ENCODE measurements around the gene ADAP1. TPM values are rescaled to one million over a fixed set of nuclear protein-coding genes. Genes with fewer than 3 reads are reported as not detected.

Gene ADAP1
- total RNA-seq, 1 experiment from 2014 or later: 34.0 TPM

DNA sequence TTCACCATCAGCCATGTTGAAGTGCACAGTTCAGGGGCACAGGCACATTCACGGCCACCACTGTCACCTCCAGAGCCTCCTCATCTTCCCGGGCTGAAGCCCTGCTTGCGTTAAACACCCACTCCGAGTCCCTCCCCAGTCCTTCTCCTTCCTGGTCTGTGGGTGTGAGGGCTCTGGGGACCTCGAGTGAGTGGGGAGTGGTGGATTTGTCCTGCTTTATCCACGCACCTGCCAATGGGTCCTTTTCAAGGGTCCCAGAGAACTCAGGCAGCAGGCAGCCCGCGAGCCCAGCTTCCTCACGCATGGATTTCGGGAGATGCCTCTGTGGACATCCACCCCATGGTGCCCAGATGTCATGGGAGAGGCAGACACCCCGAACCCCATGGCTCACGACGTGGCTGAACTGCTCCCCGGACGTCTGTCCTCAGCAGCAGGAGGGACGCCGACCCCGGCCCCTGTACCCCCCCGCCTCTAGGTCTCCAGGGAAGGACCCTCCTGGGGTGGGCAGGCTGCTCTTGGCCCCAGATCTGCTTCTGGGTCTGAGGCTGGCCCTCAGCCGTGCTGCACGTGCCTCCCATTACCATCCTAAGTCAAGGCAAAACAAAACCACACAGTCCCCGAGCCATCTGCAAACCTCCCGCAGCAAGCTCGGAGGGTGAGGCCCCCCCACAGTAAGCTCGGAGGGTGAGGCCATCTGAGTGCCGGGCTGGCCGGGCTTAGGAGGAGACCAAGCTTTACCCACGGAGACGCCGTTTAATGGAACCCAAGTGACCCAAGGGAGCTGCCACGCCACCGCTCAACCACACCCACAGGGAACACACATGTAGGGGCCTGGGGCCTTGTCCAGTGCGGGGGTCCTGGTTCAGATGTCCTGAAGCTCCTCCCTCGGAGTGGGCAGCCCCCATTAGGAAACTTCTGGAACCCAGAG is 37.5 kb upstream of the ADAP1 start:
- Histone ChIP-seq H4K20me1 (ENCODE audit: insufficient read depth) (no peaks in the 10 kb centered on the region), H3K4me1 (ENCODE audit: control insufficient read depth in 1 of 2, insufficient read depth in 2 of 2, low read length in 2 of 2) (peaks cover 2 to 24% of the 10 kb centered on the region in 2 experiments; a peak in 2 of 4 replicates), H3K79me2 (ENCODE audit: insufficient read depth, low read length) (no peaks in the 10 kb centered on the region), H3K36me3 (ENCODE audit: control insufficient read depth in 1 of 2, insufficient read depth in 2 of 2, low read length in 2 of 2) (no peaks in the 10 kb centered on the region), H3K4me3 (replicated peaks in 1 of 2; ENCODE audit: low read depth in 1 of 2, low read length in 2 of 2) (no peak overlapping the region), H3K4me2 (ENCODE audit: low read length) (no peak overlapping the region), H3K9me3 (ENCODE audit: control insufficient read depth in 1 of 2, insufficient read depth in 1 of 2, low read depth in 1 of 2, low read length in 2 of 2) (no peaks in the 10 kb centered on the region), H3K27me3 (ENCODE audit: insufficient read depth, low read length) (no peaks in the 10 kb centered on the region), H3K27ac (ENCODE audit: low read depth, low read length) (no peak overlapping the region), H3K9ac (ENCODE audit: low read length) (no peak overlapping the region), H3K9me2 (ENCODE audit: insufficient read depth) (no peaks in the 10 kb centered on the region), H2AFZ (ENCODE audit: low read depth, low read length, poor library complexity, severe bottlenecking) (no peak overlapping the region)
- no TSS peak for BruUV-seq (replicated peaks)
- DNase-seq (ENCODE audit: low read depth, low spot score) (no peak), ATAC-seq (no peak)
- CTCF ChIA-PET: interaction anchor here (1.4 to 5.0 kb wide), 9 partner anchors 14 to 192 kb away, joined by 4 to 69 read pairs (median 6); partner anchors contain the start of gene COX19
- TF ChIP-seq, protein P1, sequence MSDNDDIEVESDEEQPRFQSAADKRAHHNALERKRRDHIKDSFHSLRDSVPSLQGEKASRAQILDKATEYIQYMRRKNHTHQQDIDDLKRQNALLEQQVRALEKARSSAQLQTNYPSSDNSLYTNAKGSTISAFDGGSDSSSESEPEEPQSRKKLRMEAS (IDR thresholded peaks at IDR 0.05): no peak
- intact Hi-C loops (cut with micrococcal nuclease): loop anchor here (5.0 kb wide), 1 partner anchor 145 kb away; a partner anchor contains a TSS
- RAD21 ChIA-PET (ENCODE audit: low non-redundant PET in 1 of 2, low total read pairs in 2 of 2, uncharacterized antibody in 2 of 2, unreplicated experiment in 2 of 2): interaction anchor here (1.3 to 1.6 kb wide), 2 partner anchors 74 kb away, joined by 11 read pairs; no protein-coding TSS in a partner anchor
- POLR2A ChIA-PET: no interaction called here

DNA sequence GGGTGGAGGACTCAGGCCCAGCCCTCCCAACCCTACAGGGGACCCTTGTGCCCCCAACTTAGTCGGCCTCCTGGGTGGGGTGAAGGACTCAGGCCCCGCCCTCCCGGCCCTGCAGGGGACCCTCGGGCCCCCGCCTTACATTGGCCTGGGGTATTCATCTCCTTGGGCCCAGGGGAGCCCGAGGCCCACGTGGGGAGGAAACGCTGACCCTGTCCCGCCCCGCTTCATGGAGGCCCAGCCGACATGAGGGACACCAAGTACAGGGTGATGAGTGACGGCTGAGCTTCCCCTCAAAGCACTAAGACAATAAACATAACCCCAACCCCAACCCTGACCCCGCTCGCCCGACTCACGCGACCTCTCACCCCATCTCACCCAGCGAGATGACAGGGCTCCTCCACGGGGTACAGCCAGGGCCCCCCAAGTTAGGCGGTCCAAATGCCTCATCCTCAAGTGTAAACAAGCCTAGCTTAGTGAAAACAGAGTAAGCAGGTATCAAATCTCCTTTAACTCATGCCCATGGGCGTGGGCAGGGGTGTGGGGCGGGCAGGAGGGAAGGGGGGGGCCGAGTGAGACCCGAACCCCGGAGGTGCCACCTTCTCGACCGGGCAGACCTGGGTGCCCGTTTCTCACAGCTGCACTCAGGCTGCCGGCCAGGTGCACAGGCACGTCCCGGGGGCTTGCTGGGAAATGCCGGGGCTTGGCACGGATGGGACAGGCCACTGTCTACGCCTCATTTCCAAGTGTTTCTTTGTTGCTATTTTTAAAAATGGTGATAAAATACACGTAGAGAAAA is 36.7 kb upstream of the ADAP1 start:
- no peak overlapping the region for H3K4me2 ChIP-seq (ENCODE audit: low read length)
- CTCF ChIA-PET: interaction anchor here (0.6 to 5.0 kb wide), 2 partner anchors 74 to 186 kb away, joined by 4 to 69 read pairs; no protein-coding TSS in a partner anchor
- no peaks in the 10 kb centered on the region for H3K9me3 ChIP-seq (ENCODE audit: control insufficient read depth in 1 of 2, insufficient read depth in 1 of 2, low read depth in 1 of 2, low read length in 2 of 2)
- intact Hi-C loops (cut with micrococcal nuclease): loop anchor here (5.0 kb wide), 1 partner anchor 146 kb away; a partner anchor contains a TSS
- RAD21 ChIA-PET (ENCODE audit: low non-redundant PET in 1 of 2, low total read pairs in 2 of 2, uncharacterized antibody in 2 of 2, unreplicated experiment in 2 of 2): no interaction called here
- H3K27me3 ChIP-seq (ENCODE audit: insufficient read depth, low read length): no peaks in the 10 kb centered on the region
- H3K36me3 ChIP-seq (ENCODE audit: control insufficient read depth in 1 of 2, insufficient read depth in 2 of 2, low read length in 2 of 2): no peaks in the 10 kb centered on the region
- H2AFZ ChIP-seq (ENCODE audit: low read depth, low read length, poor library complexity, severe bottlenecking): no peak overlapping the region
- H3K9me2 ChIP-seq (ENCODE audit: insufficient read depth): no peaks in the 10 kb centered on the region
- ATAC-seq (no peak), DNase-seq (ENCODE audit: low read depth, low spot score) (no peak)
- H3K9ac ChIP-seq (ENCODE audit: low read length): no peak overlapping the region
- no peaks in the 10 kb centered on the region for H3K79me2 ChIP-seq (ENCODE audit: insufficient read depth, low read length)
- peaks cover 2 to 24% of the 10 kb centered on the region in 2 experiments; a peak in 2 of 4 replicates for H3K4me1 ChIP-seq (ENCODE audit: control insufficient read depth in 1 of 2, insufficient read depth in 2 of 2, low read length in 2 of 2)
- H3K27ac ChIP-seq (ENCODE audit: low read depth, low read length): no peak overlapping the region
- no peaks in the 10 kb centered on the region for H4K20me1 ChIP-seq (ENCODE audit: insufficient read depth)
- POLR2A ChIA-PET: no interaction called here
- no peak overlapping the region for H3K4me3 ChIP-seq (replicated peaks in 1 of 2; ENCODE audit: low read depth in 1 of 2, low read length in 2 of 2)
- no TSS peak for BruUV-seq (replicated peaks)
- TF ChIP-seq POLR2A (IDR thresholded peaks at IDR 0.05; ENCODE audit: borderline replicate concordance, extremely low read depth, insufficient read depth, insufficient read length): no peak
- TF ChIP-seq, protein P1 (IDR thresholded peaks at IDR 0.05): no peak
- TF ChIP-seq ELF1 (IDR thresholded peaks at IDR 0.05; ENCODE audit: borderline replicate concordance, low read depth): no peak
- TF ChIP-seq, protein P2, sequence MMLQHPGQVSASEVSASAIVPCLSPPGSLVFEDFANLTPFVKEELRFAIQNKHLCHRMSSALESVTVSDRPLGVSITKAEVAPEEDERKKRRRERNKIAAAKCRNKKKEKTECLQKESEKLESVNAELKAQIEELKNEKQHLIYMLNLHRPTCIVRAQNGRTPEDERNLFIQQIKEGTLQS (IDR thresholded peaks at IDR 0.05): no peak
- no peak for TF ChIP-seq EGR1 (IDR thresholded peaks at IDR 0.05; ENCODE audit: low read depth)
- no peak for TF ChIP-seq ZNF274 (IDR thresholded peaks at IDR 0.05; ENCODE audit: low read depth, low read length)
- TF ChIP-seq SP1 (IDR thresholded peaks at IDR 0.05; ENCODE audit: low read depth): no peak
- TF ChIP-seq, protein P3, sequence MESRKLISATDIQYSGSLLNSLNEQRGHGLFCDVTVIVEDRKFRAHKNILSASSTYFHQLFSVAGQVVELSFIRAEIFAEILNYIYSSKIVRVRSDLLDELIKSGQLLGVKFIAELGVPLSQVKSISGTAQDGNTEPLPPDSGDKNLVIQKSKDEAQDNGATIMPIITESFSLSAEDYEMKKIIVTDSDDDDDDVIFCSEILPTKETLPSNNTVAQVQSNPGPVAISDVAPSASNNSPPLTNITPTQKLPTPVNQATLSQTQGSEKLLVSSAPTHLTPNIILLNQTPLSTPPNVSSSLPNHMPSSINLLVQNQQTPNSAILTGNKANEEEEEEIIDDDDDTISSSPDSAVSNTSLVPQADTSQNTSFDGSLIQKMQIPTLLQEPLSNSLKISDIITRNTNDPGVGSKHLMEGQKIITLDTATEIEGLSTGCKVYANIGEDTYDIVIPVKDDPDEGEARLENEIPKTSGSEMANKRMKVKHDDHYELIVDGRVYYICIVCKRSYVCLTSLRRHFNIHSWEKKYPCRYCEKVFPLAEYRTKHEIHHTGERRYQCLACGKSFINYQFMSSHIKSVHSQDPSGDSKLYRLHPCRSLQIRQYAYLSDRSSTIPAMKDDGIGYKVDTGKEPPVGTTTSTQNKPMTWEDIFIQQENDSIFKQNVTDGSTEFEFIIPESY (IDR thresholded peaks at IDR 0.05; ENCODE audit: extremely low read depth, insufficient replicate concordance, low read length): no peak
- TF ChIP-seq, protein P4, sequence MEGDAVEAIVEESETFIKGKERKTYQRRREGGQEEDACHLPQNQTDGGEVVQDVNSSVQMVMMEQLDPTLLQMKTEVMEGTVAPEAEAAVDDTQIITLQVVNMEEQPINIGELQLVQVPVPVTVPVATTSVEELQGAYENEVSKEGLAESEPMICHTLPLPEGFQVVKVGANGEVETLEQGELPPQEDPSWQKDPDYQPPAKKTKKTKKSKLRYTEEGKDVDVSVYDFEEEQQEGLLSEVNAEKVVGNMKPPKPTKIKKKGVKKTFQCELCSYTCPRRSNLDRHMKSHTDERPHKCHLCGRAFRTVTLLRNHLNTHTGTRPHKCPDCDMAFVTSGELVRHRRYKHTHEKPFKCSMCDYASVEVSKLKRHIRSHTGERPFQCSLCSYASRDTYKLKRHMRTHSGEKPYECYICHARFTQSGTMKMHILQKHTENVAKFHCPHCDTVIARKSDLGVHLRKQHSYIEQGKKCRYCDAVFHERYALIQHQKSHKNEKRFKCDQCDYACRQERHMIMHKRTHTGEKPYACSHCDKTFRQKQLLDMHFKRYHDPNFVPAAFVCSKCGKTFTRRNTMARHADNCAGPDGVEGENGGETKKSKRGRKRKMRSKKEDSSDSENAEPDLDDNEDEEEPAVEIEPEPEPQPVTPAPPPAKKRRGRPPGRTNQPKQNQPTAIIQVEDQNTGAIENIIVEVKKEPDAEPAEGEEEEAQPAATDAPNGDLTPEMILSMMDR (IDR thresholded peaks at IDR 0.05 in 2 of 3, conservative IDR thresholded peaks at IDR 0.05 in 1 of 3; ENCODE audit: borderline replicate concordance in 1 of 3, insufficient read depth in 1 of 3, low read depth in 2 of 3, low read length in 2 of 3): no peak
